HepG2 (cell line): Measurements from ENCODE around the gene YPEL3. TPM values are rescaled to one million over a fixed set of nuclear protein-coding genes. Genes with fewer than 3 reads are reported as not detected.

ENCODE experiments used
- ATM ChIP-seq: fragments of 450-650 bp; IDR thresholded peaks from 2 replicates; pipeline ENCODE4 v1.7.1; 2017; ENCODE audit warnings: mild to moderate bottlenecking, borderline replicate concordance
- CENPT ChIP-seq: sonication (generic); formaldehyde crosslinking; IDR thresholded peaks from 2 replicates; pipeline ENCODE4 v1.8.0; 2022; ENCODE audit warnings: low read depth, mild to moderate bottlenecking, moderate library complexity, missing genetic modification reagents
- DPF2 ChIP-seq: sonication (generic); formaldehyde crosslinking; IDR thresholded peaks from 2 replicates; pipeline ENCODE4 v1.4.0; 2020; ENCODE audit warnings: mild to moderate bottlenecking, low read depth, missing genetic modification reagents, borderline replicate concordance
- HOXA3 ChIP-seq: sonication (generic); formaldehyde crosslinking; IDR thresholded peaks from 2 replicates; pipeline ENCODE4 v1.5.0; 2020; ENCODE audit warnings: missing genetic modification reagents
- HOXD1 ChIP-seq: sonication (generic); formaldehyde crosslinking; IDR thresholded peaks from 2 replicates; pipeline ENCODE4 v1.5.0; 2020; ENCODE audit warnings: missing genetic modification reagents
- MTA3 ChIP-seq: sonication (generic); formaldehyde crosslinking; IDR thresholded peaks from 2 replicates; pipeline ENCODE4 v1.4.0; 2020; ENCODE audit warnings: missing genetic modification reagents
- PHF20 ChIP-seq: sonication (generic); formaldehyde crosslinking; IDR thresholded peaks from 2 replicates; pipeline ENCODE4 v1.5.0; 2020; ENCODE audit warnings: mild to moderate bottlenecking, missing genetic modification reagents
- POLR2A ChIP-seq, 2 experiments: IDR thresholded peaks; 2 replicates each; pipeline ENCODE4 v1.6.1; 2011; ENCODE audit warnings: low read depth in 2 of 2, low read length in 2 of 2, mild to moderate bottlenecking in 1 of 2, moderate library complexity in 1 of 2; ENCODE audit not compliant: insufficient read depth in 1 of 2
- SCMH1 ChIP-seq: sonication (generic); formaldehyde crosslinking; IDR thresholded peaks from 2 replicates; pipeline ENCODE4 v1.9.0; 2021; ENCODE audit warnings: missing genetic modification reagents, mild to moderate bottlenecking, borderline replicate concordance
- SMAD9 ChIP-seq: sonication (generic); formaldehyde crosslinking; IDR thresholded peaks from 2 replicates; pipeline ENCODE4 v1.5.1; 2020; ENCODE audit warnings: mild to moderate bottlenecking, missing genetic modification reagents
- SRY ChIP-seq: sonication (generic); formaldehyde crosslinking; IDR thresholded peaks from 2 replicates; pipeline ENCODE4 v1.8.0; 2022; ENCODE audit warnings: mild to moderate bottlenecking, missing genetic modification reagents
- TCF7L2 ChIP-seq: IDR thresholded peaks from 2 replicates; pipeline ENCODE4 v1.6.1; 2011; ENCODE audit warnings: mild to moderate bottlenecking, low read depth, low read length, moderate library complexity
- XRCC5 ChIP-seq: fragments of 200-400 bp; formaldehyde crosslinking; optimal IDR thresholded peaks from 2 replicates; pipeline ENCODE3; 2017; ENCODE audit warnings: mild to moderate bottlenecking, low read length
- ZMYM3 ChIP-seq: sonication (generic); formaldehyde crosslinking; IDR thresholded peaks from 2 replicates; pipeline ENCODE4 v1.5.1; 2020; ENCODE audit warnings: mild to moderate bottlenecking, missing genetic modification reagents
- ZNF10 ChIP-seq: sonication (generic); formaldehyde crosslinking; IDR thresholded peaks from 2 replicates; pipeline ENCODE4 v1.4.0; 2020; ENCODE audit warnings: mild to moderate bottlenecking, low read depth, missing genetic modification reagents, borderline replicate concordance
- ZNF766 ChIP-seq: sonication (generic); formaldehyde crosslinking; IDR thresholded peaks from 2 replicates; pipeline ENCODE4 v1.5.0; 2020; ENCODE audit warnings: missing genetic modification reagents, borderline replicate concordance
- ZNF839 ChIP-seq: sonication (generic); formaldehyde crosslinking; IDR thresholded peaks from 2 replicates; pipeline ENCODE4 v1.4.0; 2020; ENCODE audit warnings: missing genetic modification reagents, mild to moderate bottlenecking, borderline replicate concordance
- polyA plus RNA-seq, 8 experiments: library from polyadenylated mRNA; depleted of rRNA in 3 of 8; stranded (reverse) in 7 of 8; unstranded in 1 of 8; fragments of >200 nt; fragmentation: Illumina TruSeq in 4 of 8; extraction: Trizol in 4 of 8; gene quantifications; 2 replicates each; pipeline versions ENCODE4 v1.2.1 to v1.2.3, GENCODE V29; 2011 to 2016; ENCODE audit warnings: low read depth in 4 of 8, missing spikeins in 1 of 8, mixed read lengths in 1 of 8; ENCODE audit not compliant: insufficient read depth in 1 of 8
- total RNA-seq, 5 experiments: library from RNA; depleted of rRNA; stranded (reverse); fragments of >200 nt; fragmentation: Illumina TruSeq; extraction: Trizol; gene quantifications; 2 replicates each; pipeline ENCODE4 v1.2.3, GENCODE V29; 2016; ENCODE audit warnings: low read depth in 1 of 5
- TF ChIP-seq, protein P1 (sequence below): sonication (generic); formaldehyde crosslinking; IDR thresholded peaks from 2 replicates; pipeline ENCODE4 v1.5.1; 2020; ENCODE audit warnings: missing genetic modification reagents, mild to moderate bottlenecking, borderline replicate concordance
- TF ChIP-seq, protein P2 (sequence below): sonication (generic); formaldehyde crosslinking; IDR thresholded peaks from 2 replicates; pipeline ENCODE4 v1.4.0; 2020; ENCODE audit warnings: missing genetic modification reagents
- TF ChIP-seq, protein P3 (sequence below): sonication (generic); formaldehyde crosslinking; IDR thresholded peaks from 2 replicates; pipeline ENCODE4 v1.8.1; 2023; ENCODE audit warnings: mild to moderate bottlenecking, moderate library complexity, missing genetic modification reagents
- TF ChIP-seq, protein P4 (sequence below): sonication (generic); formaldehyde crosslinking; IDR thresholded peaks from 2 replicates; pipeline ENCODE4 v1.4.0; 2020; ENCODE audit warnings: missing genetic modification reagents
- TF ChIP-seq, protein P5 (sequence below): sonication (generic); formaldehyde crosslinking; IDR thresholded peaks from 2 replicates; pipeline ENCODE4 v1.4.0; 2020; ENCODE audit warnings: missing genetic modification reagents, borderline replicate concordance

The YPEL3 gene
- total and polyA plus RNA-seq, 2 of the 13 experiments (the other 11 are each of a cell fraction or from before 2014, with no cell fraction given), result 5.4 to 47.0 TPM

DNA sequence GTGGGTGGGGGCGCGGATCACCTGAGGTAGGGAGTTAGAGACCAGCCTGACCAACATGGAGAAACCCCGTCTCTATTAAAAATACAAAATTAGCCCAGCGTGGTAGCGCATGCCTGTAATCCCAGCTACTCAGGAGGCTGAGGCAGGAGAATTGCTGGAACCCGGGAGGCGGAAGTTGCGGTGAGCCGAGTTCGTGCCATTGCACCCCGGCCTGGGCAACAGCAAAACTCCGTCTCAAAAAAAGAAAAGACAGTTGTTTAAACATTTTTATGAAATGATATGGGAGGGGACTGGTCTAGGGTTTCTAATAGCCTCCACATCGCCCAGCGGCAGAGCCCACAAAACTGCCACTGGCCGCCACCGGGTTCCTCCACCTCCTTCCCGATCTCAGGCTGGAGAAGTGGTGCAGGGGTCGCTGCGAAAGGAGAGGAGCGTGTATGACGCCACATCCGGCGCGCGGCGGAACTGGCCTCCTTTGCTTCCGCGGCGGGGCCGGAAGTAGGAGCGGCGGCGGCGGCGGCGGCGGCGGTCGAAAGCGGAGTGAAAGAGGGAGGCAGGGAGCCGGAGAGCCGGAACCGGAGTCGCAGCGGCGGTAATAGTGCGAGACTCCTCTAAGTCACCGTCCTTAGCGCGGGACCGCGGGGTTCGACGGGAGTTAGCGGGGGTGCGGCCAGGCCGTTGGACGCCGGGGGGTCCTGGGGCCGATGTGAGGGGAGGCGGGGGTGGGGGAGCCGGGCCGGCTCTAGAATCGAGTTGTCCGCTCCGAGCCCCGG is 20.3 kb downstream of the YPEL3 start, which contains the start of gene PPP4C (continued):
- no peak; the same call in 1 of the 2 replicates for TF ChIP-seq SRY
- TF ChIP-seq ZNF10 (CRISPR knock-in tag), result no peak
- TF ChIP-seq HOXA3 (CRISPR knock-in tag), result peak; percentile 98
- peak; percentile 94 to 97 for TF ChIP-seq POLR2A (IDR thresholded peaks at IDR 0.05; ENCODE audit: insufficient read depth in 1 of 2, low read depth in 2 of 2, low read length in 2 of 2)
- no peak for TF ChIP-seq SCMH1 (CRISPR knock-in tag)
- TF ChIP-seq, protein P1, sequence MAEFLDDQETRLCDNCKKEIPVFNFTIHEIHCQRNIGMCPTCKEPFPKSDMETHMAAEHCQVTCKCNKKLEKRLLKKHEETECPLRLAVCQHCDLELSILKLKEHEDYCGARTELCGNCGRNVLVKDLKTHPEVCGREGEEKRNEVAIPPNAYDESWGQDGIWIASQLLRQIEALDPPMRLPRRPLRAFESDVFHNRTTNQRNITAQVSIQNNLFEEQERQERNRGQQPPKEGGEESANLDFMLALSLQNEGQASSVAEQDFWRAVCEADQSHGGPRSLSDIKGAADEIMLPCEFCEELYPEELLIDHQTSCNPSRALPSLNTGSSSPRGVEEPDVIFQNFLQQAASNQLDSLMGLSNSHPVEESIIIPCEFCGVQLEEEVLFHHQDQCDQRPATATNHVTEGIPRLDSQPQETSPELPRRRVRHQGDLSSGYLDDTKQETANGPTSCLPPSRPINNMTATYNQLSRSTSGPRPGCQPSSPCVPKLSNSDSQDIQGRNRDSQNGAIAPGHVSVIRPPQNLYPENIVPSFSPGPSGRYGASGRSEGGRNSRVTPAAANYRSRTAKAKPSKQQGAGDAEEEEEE (CRISPR knock-in tag), result no peak
- TF ChIP-seq MTA3 (CRISPR knock-in tag), result no peak
- TF ChIP-seq, protein P2, sequence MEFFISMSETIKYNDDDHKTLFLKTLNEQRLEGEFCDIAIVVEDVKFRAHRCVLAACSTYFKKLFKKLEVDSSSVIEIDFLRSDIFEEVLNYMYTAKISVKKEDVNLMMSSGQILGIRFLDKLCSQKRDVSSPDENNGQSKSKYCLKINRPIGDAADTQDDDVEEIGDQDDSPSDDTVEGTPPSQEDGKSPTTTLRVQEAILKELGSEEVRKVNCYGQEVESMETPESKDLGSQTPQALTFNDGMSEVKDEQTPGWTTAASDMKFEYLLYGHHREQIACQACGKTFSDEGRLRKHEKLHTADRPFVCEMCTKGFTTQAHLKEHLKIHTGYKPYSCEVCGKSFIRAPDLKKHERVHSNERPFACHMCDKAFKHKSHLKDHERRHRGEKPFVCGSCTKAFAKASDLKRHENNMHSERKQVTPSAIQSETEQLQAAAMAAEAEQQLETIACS, result peak; percentile 31; the same call in 1 of the 2 replicates
- no peak for TF ChIP-seq XRCC5
- TF ChIP-seq, protein P3, sequence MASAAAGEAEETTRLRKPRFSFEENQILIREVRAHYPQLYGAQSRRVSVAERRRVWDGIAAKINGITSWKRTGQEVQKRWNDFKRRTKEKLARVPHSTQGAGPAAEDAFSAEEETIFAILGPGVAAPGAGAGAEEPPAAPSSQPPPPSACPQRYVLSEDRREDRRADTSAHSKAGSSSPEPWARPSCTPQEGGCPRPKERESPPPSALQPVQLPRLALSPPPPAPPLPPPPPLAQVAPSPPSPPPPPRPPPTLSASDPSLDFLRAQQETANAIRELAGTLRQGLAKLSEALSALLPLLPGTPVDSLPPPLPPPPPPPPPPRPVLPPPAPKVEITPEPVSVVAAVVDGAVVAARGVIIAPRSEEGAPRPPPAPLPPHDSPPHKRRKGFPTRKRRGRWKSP (CRISPR knock-in tag), result peak; percentile 45
- TF ChIP-seq, protein P4, sequence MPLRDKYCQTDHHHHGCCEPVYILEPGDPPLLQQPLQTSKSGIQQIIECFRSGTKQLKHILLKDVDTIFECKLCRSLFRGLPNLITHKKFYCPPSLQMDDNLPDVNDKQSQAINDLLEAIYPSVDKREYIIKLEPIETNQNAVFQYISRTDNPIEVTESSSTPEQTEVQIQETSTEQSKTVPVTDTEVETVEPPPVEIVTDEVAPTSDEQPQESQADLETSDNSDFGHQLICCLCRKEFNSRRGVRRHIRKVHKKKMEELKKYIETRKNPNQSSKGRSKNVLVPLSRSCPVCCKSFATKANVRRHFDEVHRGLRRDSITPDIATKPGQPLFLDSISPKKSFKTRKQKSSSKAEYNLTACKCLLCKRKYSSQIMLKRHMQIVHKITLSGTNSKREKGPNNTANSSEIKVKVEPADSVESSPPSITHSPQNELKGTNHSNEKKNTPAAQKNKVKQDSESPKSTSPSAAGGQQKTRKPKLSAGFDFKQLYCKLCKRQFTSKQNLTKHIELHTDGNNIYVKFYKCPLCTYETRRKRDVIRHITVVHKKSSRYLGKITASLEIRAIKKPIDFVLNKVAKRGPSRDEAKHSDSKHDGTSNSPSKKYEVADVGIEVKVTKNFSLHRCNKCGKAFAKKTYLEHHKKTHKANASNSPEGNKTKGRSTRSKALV (CRISPR knock-in tag), result no peak; the same call in 1 of the 2 replicates
- TF ChIP-seq ZNF766 (CRISPR knock-in tag), result peak; percentile 21; the same call in 1 of the 2 replicates
- TF ChIP-seq PHF20 (CRISPR knock-in tag), result peak; percentile 92
- TF ChIP-seq HOXD1, result peak; percentile 18; the same call in 1 of the 2 replicates
- no peak for TF ChIP-seq SMAD9 (CRISPR knock-in tag)
- TF ChIP-seq, protein P5, sequence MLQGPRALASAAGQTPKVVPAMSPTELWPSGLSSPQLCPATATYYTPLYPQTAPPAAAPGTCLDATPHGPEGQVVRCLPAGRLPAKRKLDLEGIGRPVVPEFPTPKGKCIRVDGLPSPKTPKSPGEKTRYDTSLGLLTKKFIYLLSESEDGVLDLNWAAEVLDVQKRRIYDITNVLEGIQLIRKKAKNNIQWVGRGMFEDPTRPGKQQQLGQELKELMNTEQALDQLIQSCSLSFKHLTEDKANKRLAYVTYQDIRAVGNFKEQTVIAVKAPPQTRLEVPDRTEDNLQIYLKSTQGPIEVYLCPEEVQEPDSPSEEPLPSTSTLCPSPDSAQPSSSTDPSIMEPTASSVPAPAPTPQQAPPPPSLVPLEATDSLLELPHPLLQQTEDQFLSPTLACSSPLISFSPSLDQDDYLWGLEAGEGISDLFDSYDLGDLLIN, result no peak
- no peak for TF ChIP-seq ATM
- 0 out of 2 replicates have a peak, but pooled peaks have one; percentile 10 for TF ChIP-seq DPF2
- TF ChIP-seq ZMYM3 (CRISPR knock-in tag), result peak; percentile 19; the same call in 1 of the 2 replicates
- no peak for TF ChIP-seq TCF7L2
- 0 out of 2 replicates have a peak, but pooled peaks have one; percentile 34 for TF ChIP-seq CENPT (CRISPR knock-in tag)
- no peak for TF ChIP-seq ZNF839 (CRISPR knock-in tag)
